HG03521 (cell line): ENCODE results near the gene ISCU.
"Not testable (repeated sequence)": the region's sequence is repeated elsewhere in the genome, so short reads cannot be mapped to it uniquely, and the experiment has no call there.

Experiments used
- ATAC-seq: cut with Tn5 transposase; IDR thresholded peaks from one replicate; pipeline ENCODE4 v1.9.1; 2021; ENCODE audit warnings: mild to moderate bottlenecking, moderate library complexity; ENCODE audit not compliant: unreplicated experiment

ISCU gene

DNA sequence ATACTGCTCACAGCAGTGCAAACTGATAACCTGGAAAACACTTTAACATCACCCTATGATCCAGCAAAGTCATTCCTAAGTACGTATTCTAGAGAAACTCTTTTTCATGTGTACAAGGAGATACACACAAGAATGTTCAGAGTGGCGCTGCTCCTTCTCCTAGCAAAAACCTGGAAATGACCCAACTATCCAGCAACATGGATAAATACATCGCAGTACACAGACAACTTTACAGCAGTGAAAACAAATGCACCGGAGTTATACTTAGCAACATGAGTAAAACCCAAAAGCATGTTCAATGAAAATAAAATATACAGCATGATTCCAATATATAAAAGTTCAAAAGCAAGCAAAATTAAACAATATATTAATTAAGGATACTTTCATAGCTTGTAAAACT, 20.1 kb upstream of the ISCU start:
- ATAC-seq, result no peak

- no peak for ATAC-seq
These were observed 18.7 kb upstream of the ISCU start for GRCh38 chr12:108543652-108544051.

GRCh38 chr12:108547686-108548085, 14.7 kb upstream of the ISCU start:
- no peak for ATAC-seq

DNA sequence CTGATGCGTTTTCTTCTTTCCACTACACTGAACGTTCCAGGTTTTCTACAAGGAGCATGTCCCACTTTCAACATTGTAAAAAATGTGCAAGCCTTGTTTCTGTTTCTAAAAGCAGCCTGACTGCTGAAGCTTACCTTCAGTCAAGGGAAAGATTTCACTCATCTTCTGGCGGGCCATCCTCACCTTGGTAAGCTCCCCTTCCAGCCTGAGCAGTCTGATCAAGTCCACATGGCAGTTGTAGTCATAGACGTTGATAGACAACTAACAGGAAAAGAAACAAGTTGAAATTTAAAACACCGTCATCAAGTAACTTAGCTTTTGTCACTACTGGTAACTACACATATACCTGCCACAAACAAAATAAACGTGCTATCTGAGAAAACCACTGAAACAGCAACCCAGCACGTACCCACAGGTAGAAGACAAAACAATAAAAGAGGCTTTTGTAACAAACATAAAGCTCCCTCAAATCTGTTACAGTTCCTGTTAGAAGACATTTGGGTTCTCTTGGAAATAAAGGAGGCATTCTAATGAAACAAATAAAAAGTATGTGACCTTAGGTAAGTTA, 13.4 kb upstream of the ISCU start:
- ATAC-seq, result no peak

DNA sequence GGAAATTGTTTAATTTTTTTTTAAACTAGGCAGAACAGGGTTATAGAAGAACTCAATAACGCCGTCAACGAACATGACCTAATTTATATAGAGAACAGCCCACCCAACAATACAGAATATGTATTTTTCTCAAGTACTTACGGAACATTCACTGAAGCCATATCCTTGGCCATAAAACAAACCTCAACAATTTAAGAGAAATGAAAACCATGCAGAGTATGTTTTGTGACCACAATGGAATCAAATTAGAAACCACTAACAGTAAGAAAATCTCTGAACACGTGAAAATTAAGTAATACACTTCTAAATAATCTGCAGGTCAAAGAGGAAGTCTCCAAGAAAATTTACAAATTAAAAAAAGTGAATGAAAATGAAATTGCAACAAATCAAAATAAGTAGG, 10.9 kb upstream of the ISCU start:
- no peak for ATAC-seq

- ATAC-seq, result no peak
These were observed 8.6 kb upstream of the ISCU start for GRCh38 chr12:108553799-108554198.

GRCh38 chr12:108555383-108555782, 7.0 kb upstream of the ISCU start:
- ATAC-seq, result not testable (repeated sequence)

- no peak for ATAC-seq
These were observed 3.3 kb upstream of the ISCU start for GRCh38 chr12:108559007-108559655.

GRCh38 chr12:108559748-108560147, 2.6 kb upstream of the ISCU start:
- no peak for ATAC-seq

- ATAC-seq, result no peak
These were observed 2.1 kb upstream of the ISCU start for GRCh38 chr12:108560321-108560721.

DNA sequence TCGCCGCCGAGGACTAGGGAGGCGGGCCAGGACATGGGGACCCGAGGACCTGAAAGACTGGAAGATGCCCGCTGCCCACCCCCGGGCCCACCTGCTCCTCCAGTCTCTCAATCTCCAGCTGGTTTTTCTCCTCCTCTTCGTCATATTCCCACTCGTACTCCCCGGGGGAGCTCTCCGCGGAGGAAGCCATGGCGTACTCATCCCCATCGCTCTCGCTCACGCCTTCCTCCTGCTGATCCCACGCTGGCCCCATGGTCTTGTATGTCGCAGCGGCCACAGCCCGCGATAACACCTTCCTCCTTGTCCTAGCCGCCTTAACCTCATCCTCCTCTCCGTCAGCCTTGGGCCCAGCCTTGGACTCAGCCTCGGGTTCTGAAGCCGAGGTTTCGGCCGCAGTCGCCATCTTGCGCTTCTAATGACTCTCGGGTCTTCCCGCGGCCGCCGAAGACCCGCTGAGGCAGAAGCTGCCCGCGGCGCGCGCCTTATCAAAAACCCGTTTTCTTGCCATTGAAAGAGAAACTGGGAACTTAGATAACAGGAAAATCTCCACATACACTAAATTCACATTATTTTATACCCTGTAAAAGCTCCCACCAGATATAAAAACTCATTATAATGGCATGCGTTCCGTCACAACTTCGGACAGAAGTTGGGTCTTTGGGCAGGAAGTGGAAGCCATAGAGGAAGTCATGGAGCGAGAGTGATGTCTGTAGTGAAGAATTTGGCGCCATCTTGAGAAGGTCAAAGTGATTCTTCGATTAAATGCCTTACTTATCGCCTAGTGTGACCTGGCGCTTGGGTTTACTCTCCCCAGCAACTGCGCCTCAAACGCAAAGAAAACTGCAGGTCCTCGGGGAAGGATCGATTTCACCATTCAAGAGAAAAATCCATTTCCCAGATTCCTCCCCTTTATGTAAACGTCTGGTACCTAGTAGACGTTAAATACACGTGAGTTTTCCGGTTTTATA, 1.4 kb upstream of the ISCU start, which contains the start of gene SART3:
Gene SART3, minus strand, starts transcription at position 422 of the 968 bp plus-strand sequence. Its CDS starts 19 bp downstream, at position 403.
- ATAC-seq, result peak; percentile 33

DNA sequence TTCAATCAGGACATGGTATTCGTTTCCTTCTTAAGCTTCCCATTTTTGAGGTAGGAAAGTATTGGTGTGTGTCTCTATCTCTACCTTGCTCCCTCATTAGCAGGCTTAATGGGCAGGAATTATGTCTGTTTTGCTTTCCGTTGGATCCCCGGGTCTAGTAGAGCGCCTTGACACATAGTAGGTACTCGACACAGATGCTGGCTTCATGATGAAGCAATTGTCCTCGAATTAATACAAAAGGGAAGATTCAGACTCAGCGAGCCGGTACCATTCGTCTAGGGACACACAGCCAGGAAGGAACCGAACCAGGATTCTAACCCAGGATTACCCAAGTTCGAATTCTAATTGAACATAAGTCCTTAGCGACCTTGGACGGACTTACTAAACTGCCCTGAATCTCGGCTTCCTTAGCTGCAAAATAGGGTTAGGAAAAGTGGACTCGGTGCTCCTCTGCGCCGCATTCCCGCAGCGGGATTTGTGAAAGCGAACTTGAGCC, 496 bp upstream of the ISCU start:
- ATAC-seq, result peak; percentile 1

DNA sequence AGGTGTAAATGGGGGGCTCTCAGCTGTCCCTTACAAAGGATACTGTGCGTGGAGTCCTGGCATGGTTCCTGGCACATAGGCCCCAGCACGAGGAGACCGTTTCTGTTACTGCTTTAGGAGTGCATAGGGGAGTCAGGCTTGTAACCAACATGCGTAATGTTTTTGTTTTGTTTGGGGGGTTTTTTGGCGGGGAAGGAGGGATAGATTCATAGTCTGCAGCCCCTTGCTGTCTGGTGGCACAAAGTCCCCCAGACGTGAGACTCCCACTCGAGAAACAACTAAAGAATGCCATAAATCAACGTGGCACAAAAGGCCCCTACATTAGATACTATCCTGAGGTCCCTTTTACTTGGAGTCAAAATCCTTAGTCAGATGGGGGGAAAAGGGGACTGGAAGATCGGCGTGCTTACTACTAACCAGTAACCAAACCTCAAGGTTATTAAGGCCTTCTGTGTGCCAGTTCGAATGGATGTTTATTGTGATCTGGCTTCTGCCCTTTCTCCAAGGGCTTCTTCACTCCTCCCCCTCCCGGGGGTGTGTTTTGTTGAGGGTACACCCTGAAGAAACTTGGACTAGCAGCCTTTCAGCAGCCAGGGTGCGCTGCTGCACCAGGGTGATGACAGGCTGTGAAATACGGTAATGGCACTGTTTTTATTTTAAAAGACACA, 874 bp downstream of the ISCU start:
- ATAC-seq, result no peak

DNA sequence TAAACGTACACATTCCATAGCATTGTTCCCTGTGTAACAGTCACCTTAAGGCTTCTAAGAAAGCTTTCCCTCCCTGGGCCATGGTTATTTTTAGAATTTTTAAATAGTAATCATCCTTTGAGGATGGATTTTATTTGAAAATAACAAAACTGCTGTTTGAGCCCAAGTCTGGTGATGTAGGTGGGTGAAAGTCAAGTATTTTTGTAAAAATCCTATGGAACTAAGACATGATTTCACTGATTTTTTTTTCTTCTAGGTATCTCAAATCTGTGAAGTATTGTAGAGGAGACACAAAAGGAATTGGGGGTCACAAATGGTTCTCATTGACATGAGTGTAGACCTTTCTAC, 1.4 kb downstream of the ISCU start:
- no peak for ATAC-seq

GRCh38 chr12:108564724-108565123, 2.3 kb downstream of the ISCU start:
- ATAC-seq, result no peak

GRCh38 chr12:108565146-108565545, 2.8 kb downstream of the ISCU start:
- ATAC-seq, result no peak

DNA sequence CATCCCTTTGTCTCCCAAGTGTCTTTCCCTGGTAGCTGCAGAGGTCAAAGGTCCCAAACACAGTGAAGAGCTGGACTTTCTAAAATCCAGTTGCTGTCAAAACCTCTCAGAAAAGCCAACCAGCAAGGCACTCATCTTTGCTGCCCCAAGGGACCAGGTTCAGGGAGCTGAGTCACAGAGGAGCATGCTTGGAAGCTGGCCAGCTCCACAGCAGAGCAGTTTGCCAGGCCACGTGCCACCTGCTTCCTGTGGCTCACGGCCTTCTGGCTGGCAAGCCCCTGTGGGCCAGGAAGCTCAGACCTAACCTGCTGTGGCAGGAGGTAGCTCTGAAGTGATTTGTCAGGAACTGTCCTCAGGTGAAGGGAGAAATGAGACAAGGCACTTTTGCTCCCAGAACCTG, 3.6 kb downstream of the ISCU start:
- ATAC-seq, result no peak

DNA sequence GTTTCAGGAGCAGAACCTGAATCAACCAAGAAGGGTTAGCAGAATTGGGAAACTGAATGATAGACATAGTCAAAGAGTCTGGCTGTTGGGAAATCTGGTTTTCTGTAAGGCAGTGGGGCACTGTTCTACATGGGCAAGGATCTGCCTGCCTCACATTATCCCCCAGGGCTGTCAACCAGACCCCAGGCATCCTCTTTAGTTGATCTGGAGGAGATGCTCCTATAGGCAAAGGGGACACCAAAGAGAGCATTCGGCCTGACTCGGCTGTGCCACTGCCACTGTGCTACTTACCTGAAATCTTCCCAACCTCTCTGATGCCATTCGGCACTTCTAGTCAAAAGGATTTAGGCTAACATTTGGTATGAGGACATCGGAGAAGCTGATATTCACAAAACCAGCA, 4.1 kb downstream of the ISCU start:
- no peak for ATAC-seq

- no peak for ATAC-seq
These were observed 5.3 kb downstream of the ISCU start for GRCh38 chr12:108567406-108568337.
